Large intestine (tissue), 3 donors: ENCODE results near the gene ATG5. TPM values are rescaled to one million over a fixed set of nuclear protein-coding genes. Genes with fewer than 3 reads are reported as not detected.
A peak's percentile ranks its signal among the peaks of the same experiment; 100 is the strongest.
"Not testable (repeated sequence)": the region's sequence is repeated elsewhere in the genome, so short reads cannot be mapped to it uniquely, and the experiment has no call there.

Experiments used
- DNase-seq, 2 donors: peaks; one replicate each; pipeline versions ENCODE4 v3.0.0 to v3.0.0-alpha.2; 2013
- H3K27ac ChIP-seq: one replicate; pipeline ENCODE4 v1.5.1; 2013; ENCODE audit warnings: low read length
- H3K27me3 ChIP-seq: 2 replicates; pipeline ENCODE4 v1.6.1; 2013; ENCODE audit warnings: low read length; ENCODE audit not compliant: control insufficient read depth, insufficient read depth
- H3K36me3 ChIP-seq: 2 replicates; pipeline ENCODE4 v1.6.1; 2013; ENCODE audit warnings: low read length; ENCODE audit not compliant: control insufficient read depth, insufficient read depth
- H3K4me1 ChIP-seq: one replicate; pipeline ENCODE4 v1.6.1; 2013; ENCODE audit warnings: low read length; ENCODE audit not compliant: control insufficient read depth, insufficient read depth
- H3K4me3 ChIP-seq: one replicate; pipeline ENCODE4 v1.5.1; 2013; ENCODE audit warnings: low read length
- H3K9me3 ChIP-seq: one replicate; pipeline ENCODE4 v1.6.1; 2013; ENCODE audit warnings: mild to moderate bottlenecking, low read depth, low read length, moderate library complexity; ENCODE audit not compliant: control insufficient read depth
- WGBS: methylation state at CpG from one replicate; pipeline ENCODE4 v1.1.5; 2013; ENCODE audit warnings: low lambda C conversion rate; ENCODE audit not compliant: insufficient coverage; 5-methylcytosine and 5-hydroxymethylcytosine counted together
- polyA plus RNA-seq: library from polyadenylated mRNA; unstranded; fragments of 120-200 nt; gene quantifications from one replicate; pipeline ENCODE4 v1.2.1, GENCODE V29; 2013

ATG5 gene
- polyA plus RNA-seq, 1 donor, result 33.0 TPM

DNA sequence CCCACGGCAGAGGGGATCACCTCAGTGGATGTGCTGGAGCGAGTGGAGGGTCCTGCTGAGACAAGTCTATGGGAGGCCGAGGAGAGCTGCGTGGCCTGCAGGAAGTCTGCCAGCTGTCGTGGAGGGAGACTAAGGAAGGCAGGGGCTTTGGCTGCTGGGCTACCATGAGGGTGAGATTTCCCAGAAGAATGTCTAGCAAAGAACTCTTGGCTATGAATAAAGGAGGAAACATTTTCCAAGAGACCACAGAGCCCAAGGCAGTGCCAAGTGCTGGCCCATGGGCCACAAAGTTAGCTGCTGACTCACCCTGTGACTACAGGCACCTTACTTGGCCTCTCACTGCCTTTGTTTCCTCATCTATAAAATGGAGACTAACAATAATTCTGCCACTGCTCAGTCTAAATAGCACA is 166.0 kb downstream of the ATG5 start:
- peaks cover 4% of the 10 kb centered on the region for H3K4me1 ChIP-seq
- no peak overlapping the region for H3K4me3 ChIP-seq
- no peaks in the 10 kb centered on the region for H3K9me3 ChIP-seq
- H3K36me3 ChIP-seq, result no peaks in the 10 kb centered on the region
- no CpG with 5 or more reads among the region's 5 CpGs for WGBS
- no peak overlapping the region for H3K27ac ChIP-seq
- no peaks in the 10 kb centered on the region for H3K27me3 ChIP-seq
- DNase-seq, result no peak

DNA sequence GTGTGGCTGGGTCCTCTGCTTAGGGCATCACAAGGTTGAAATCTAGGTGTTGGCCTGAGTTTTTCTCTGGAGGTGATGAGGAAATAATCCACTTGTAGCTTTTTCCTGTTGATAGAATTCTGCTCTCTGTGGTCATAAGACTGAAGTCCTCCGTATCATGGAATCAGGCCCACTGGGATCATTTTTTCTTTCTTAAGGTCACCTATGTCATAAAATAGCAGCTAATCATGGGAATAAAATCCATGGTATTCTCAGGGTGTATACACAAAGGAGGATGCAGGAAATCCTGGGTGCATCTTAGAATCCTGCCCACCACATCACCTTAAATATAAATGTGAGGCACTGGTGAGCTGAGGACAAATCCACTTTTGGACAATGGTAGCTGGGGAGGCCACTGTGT is 166.7 kb downstream of the ATG5 start:
- Histone ChIP-seq H3K27me3 (no peaks in the 10 kb centered on the region), H3K36me3 (no peaks in the 10 kb centered on the region), H3K4me1 (peaks cover 3% of the 10 kb centered on the region), H3K4me3 (no peak overlapping the region), H3K27ac (no peak overlapping the region), H3K9me3 (no peaks in the 10 kb centered on the region)
- DNase-seq, result no peak
- no CpG with 5 or more reads among the region's 1 CpG for WGBS

DNA sequence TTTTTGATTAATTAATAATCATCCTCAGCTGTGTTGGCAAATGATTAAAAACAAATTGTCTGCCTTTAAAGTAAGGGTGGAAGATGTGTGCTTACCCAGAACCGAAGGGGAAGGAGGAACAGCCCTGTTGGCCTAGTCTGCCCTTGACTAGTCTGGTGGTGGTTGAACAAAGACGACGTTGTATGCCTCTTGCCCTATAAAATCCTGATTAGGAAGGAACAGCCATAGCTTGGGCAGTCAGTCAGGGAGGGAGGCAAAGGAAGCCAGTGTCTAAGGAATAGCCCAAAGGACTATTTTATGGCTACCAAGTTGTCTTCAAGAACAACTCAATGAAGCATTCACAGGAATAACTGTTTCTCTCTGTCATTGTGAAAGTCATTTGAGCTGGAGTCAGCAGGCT is 168.7 kb downstream of the ATG5 start:
- H3K4me3 ChIP-seq, result no peak overlapping the region
- H3K27me3 ChIP-seq, result no peaks in the 10 kb centered on the region
- H3K36me3 ChIP-seq, result no peaks in the 10 kb centered on the region
- H3K4me1 ChIP-seq, result no peaks in the 10 kb centered on the region
- no peak overlapping the region for H3K27ac ChIP-seq
- DNase-seq, result no peak
- H3K9me3 ChIP-seq, result no peaks in the 10 kb centered on the region
- 100% methylated on average over 1 of the region's 3 CpGs for WGBS

DNA sequence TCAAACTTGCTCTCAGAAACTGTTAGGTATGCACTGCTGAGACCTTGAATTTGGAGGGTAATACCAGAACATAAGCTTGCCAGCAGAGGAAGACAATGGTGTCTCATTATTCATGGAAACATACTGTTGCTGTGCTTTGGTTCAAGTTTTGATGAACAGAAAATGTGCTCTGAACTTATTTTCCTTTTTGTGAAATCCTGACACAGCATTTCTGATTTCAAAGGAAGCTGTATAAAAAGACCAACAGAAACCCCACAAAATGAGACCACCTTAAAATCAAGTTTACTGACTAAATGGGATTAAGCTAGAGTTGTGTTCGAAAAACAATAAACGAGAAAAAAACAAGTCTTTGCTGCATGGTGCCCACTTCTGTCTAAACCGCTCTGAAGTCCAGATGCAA is 169.1 kb downstream of the ATG5 start:
- H3K27me3 ChIP-seq, result no peaks in the 10 kb centered on the region
- 100% methylated on average over 1 of the region's 3 CpGs for WGBS
- H3K4me3 ChIP-seq, result no peak overlapping the region
- H3K4me1 ChIP-seq, result no peaks in the 10 kb centered on the region
- no peaks in the 10 kb centered on the region for H3K9me3 ChIP-seq
- no peak for DNase-seq
- H3K27ac ChIP-seq, result no peak overlapping the region
- no peaks in the 10 kb centered on the region for H3K36me3 ChIP-seq

DNA sequence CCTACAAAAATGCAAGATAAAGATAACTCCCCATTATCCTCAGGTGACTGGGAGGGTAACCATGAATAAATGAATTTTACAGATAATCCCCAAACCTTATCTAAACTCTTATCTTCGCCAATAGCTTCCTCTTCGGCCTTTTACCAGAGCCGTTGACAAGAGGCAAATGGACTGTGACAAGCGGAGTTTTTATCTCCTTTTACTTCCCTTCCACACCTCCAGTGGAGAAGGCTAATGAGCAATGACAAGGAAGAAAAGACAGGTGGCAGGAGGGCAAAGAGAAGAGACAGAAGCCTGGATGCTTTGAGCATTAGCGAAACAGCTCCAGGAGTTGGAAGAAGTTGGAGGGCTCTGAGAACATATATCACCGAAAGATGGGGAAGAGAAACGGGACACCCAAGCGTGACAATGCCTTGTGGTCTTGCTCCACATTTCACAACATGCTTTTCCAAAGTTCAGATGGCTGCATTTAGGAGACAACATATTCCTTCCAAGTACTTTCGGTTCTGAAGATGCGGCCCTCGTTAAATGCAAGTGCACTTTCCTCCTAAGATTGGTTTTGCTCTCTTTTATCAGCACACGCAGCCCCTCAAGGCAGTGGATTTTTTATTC is 170.2 kb downstream of the ATG5 start:
- no peaks in the 10 kb centered on the region for H3K27me3 ChIP-seq
- DNase-seq, result peak in 1 of 2 donors; percentile 15
- H3K4me1 ChIP-seq, result no peaks in the 10 kb centered on the region
- no peak overlapping the region for H3K4me3 ChIP-seq
- WGBS, result 24% methylated on average over 4 of the region's 12 CpGs
- H3K36me3 ChIP-seq, result no peaks in the 10 kb centered on the region
- no peaks in the 10 kb centered on the region for H3K9me3 ChIP-seq
- H3K27ac ChIP-seq, result no peak overlapping the region

DNA sequence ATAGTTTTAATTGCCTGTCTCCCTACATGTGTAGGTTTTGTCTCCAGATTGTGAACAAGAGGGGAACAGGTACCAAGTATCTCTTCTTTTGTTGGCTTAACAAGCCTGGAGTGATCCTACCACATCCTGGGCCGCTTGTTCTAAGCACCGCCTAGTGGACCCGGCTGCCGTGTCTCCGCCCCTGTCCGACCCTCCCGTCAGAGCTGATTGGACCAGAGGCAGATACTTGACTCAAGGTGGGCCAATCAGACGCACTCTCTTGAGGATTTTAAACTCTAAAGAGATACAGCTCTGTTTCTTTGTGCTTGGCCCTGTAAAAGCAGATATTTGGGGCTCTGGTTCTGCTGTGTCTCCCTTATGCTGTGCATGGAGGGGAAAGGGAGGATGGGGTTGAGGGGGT is 171.2 kb downstream of the ATG5 start:
- H3K4me1 ChIP-seq, result no peaks in the 10 kb centered on the region
- H3K4me3 ChIP-seq, result no peak overlapping the region
- no peaks in the 10 kb centered on the region for H3K36me3 ChIP-seq
- no peak for DNase-seq
- no peak overlapping the region for H3K27ac ChIP-seq
- H3K27me3 ChIP-seq, result no peaks in the 10 kb centered on the region
- no CpG with 5 or more reads among the region's 8 CpGs for WGBS
- H3K9me3 ChIP-seq, result no peaks in the 10 kb centered on the region

DNA sequence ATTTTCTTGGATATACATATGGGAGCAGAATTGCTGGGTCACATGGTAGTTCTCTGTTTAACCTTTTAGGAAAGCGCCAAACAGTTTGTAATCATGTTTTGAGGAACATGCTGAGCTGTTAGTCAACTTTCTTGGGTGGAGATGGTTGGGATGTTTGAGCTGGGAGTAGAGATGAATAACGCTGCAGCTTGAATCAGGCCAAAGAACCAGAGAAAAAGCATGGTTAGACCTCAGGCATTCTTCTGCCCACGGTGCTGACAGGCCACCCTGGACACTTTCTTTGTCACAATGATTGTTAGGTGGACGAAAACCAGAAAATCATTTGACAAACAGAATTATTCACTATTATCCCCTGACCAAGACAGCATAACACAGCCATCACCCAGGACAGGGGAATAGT is 172.6 kb downstream of the ATG5 start:
- H3K27ac ChIP-seq, result no peak overlapping the region
- no peak for DNase-seq
- H3K4me1 ChIP-seq, result no peaks in the 10 kb centered on the region
- 85% methylated on average over 4 of the region's 4 CpGs for WGBS
- H3K4me3 ChIP-seq, result no peak overlapping the region
- no peaks in the 10 kb centered on the region for H3K27me3 ChIP-seq
- H3K9me3 ChIP-seq, result no peaks in the 10 kb centered on the region
- no peaks in the 10 kb centered on the region for H3K36me3 ChIP-seq

DNA sequence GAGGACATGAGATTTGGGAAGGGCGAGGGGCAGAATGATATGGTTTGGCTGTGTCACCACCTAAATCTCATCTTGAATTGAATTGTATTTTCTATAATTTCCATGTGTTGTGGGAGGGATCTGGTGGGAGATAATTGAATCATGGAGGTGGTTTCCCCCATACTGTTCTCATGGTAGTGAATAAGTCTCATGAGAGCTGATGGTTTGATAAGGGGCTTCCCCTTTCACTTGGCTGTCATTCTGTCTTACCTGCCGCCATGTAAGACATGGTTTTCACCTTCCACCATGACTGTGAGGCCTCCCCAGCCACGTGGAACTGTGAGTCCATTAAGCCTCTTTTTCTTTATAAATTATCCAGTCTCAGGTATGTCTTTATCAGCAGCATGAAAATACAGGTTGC is 173.1 kb downstream of the ATG5 start:
- not testable (repeated sequence) for H3K36me3 ChIP-seq, H3K9me3 ChIP-seq, DNase-seq, H3K27me3 ChIP-seq, H3K27ac ChIP-seq, H3K4me1 ChIP-seq, H3K4me3 ChIP-seq
- no CpG with 5 or more reads among the region's 3 CpGs for WGBS

DNA sequence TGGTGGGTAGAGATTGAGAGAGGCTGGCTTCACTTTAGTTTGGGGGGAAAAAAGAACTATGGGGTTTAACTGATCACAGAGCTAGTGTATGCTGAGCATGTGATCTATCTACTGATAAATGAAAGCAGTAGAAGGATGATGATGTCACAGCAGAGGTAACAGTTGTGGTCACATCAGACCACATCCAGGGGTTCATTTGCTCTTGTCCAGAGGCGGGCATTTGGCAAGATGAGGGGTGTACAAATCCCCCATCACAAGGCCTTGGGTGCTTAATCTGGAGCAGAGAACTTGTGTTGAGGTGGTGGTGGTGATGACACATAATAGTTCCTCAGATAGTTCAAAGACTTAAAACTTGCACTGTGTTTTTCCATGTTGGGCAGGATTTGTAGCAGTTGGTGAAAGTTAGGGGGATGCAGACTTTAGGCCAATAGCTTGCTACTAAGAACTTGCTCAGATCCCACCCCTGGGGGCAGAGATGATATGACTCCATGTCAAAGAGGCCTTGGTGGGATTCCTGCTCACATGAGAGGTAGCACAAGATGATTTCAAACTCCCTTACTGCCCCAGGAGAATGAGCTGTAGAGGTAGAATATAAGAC is 176.0 kb downstream of the ATG5 start:
- Histone ChIP-seq H3K4me3 (no peak overlapping the region), H3K27ac (no peak overlapping the region), H3K27me3 (no peaks in the 10 kb centered on the region), H3K9me3 (no peaks in the 10 kb centered on the region), H3K4me1 (no peaks in the 10 kb centered on the region), H3K36me3 (no peaks in the 10 kb centered on the region)
- no peak for DNase-seq
- no CpG with 5 or more reads among the region's 1 CpG for WGBS

DNA sequence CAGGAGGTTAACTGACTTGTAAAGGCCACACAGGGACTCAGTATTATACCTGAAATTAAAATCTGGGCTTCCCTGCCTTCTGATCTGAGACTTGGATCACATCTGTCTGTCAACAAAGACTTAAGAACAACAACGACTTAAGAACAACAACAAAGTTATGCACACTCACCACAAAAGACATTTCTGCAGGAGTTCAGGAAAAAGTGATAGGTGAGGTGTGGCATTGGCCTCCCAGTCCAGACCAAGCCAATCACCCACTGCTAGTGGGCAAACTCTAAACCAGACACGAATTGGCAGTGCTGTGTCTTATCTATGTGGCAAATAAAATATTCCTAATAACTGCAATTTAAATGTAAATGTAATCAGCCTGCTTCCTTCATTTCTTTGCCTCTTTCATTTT is 178.1 kb downstream of the ATG5 start:
- no peak overlapping the region for H3K27ac ChIP-seq
- no CpG with 5 or more reads among the region's 2 CpGs for WGBS
- no peaks in the 10 kb centered on the region for H3K4me1 ChIP-seq
- no peaks in the 10 kb centered on the region for H3K9me3 ChIP-seq
- H3K36me3 ChIP-seq, result no peaks in the 10 kb centered on the region
- H3K27me3 ChIP-seq, result no peaks in the 10 kb centered on the region
- no peak for DNase-seq
- no peak overlapping the region for H3K4me3 ChIP-seq

DNA sequence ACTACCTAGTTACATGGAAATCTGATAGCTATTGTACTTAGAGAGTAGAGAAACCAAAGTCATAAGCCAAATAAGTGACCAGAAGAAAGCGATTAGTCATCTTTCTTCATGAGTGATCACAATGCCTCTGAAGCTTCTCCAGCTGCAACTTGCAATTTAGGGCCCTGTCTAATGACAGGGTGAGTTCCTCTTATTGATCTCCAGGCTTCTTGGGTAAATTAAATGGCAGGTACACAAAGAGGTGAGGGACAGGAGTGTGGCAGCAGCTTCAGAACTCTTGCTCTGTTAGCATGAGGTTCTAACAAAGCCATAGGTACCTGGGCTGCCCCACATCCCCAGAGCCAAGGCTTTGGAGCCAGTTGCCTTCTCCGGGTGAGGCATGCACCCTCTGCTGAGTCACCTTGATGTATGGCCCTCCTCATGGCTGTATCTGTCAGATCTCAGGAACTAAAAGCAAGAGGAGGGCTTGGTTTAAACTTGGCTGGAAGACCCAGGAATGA is 178.7 kb downstream of the ATG5 start:
- H3K9me3 ChIP-seq, result no peaks in the 10 kb centered on the region
- H3K4me3 ChIP-seq, result no peak overlapping the region
- no peak overlapping the region for H3K27ac ChIP-seq
- H3K27me3 ChIP-seq, result no peaks in the 10 kb centered on the region
- WGBS, result no CpG with 5 or more reads among the region's 2 CpGs
- DNase-seq, result no peak
- no peaks in the 10 kb centered on the region for H3K36me3 ChIP-seq
- no peaks in the 10 kb centered on the region for H3K4me1 ChIP-seq
